CD4-positive, alpha-beta T cell treated with Interleukin-4 for 4 hours (primary cell): ENCODE measurements around the gene MPND.
A peak's percentile ranks its signal among the peaks of the same experiment; 100 is the strongest.

Source experiments
- DNase-seq: peaks from one replicate; pipeline ENCODE4 v3.0.0-alpha.2; 2020

MPND gene

GRCh38 chr19:4343370-4344307 is at the start of gene MPND:
TSS of gene MPND (plus strand) at chr19:4343562. CDS start at chr19:4343594, 32 bp downstream.
- peak; percentile 81 for DNase-seq

GRCh38 chr19:4294389-4294788 is 49.0 kb upstream of the MPND start:
- DNase-seq, result no peak

GRCh38 chr19:4295972-4296771 is 47.2 kb upstream of the MPND start:
- DNase-seq, result no peak

GRCh38 chr19:4297901-4298809 is 45.2 kb upstream of the MPND start:
- DNase-seq, result no peak

GRCh38 chr19:4298810-4299550 is 44.4 kb upstream of the MPND start:
- DNase-seq, result no peak

GRCh38 chr19:4300589-4300988 is 42.8 kb upstream of the MPND start:
- DNase-seq, result no peak

- no peak for DNase-seq
Measured at GRCh38 chr19:4301590-4302242, 41.6 kb upstream of the MPND start.

GRCh38 chr19:4302243-4302640 is 41.1 kb upstream of the MPND start, which contains the start of gene TMIGD2:
TSS of gene TMIGD2 (minus strand) at chr19:4302389. CDS start at chr19:4302385, 4 bp downstream.
- no peak for DNase-seq

- no peak for DNase-seq
Measured at GRCh38 chr19:4303819-4304537, 39.4 kb upstream of the MPND start.

- DNase-seq, result peak; percentile 37
Measured at GRCh38 chr19:4304538-4305256, 38.7 kb upstream of the MPND start, which contains the start of gene FSD1. TSS of gene FSD1 (plus strand) at chr19:4304598. CDS start at chr19:4304747, 149 bp downstream.

GRCh38 chr19:4305257-4305612 is 38.1 kb upstream of the MPND start:
- no peak for DNase-seq

- DNase-seq, result no peak
Measured at GRCh38 chr19:4305659-4306058, 37.7 kb upstream of the MPND start.

GRCh38 chr19:4310247-4311121 is 32.9 kb upstream of the MPND start:
- DNase-seq, result no peak

- DNase-seq, result no peak
Measured at GRCh38 chr19:4313847-4314490, 29.4 kb upstream of the MPND start.

GRCh38 chr19:4316956-4317355 is 26.4 kb upstream of the MPND start:
- no peak for DNase-seq

- DNase-seq, result no peak
Measured at GRCh38 chr19:4318460-4318859, 24.9 kb upstream of the MPND start.

GRCh38 chr19:4319067-4319718 is 24.2 kb upstream of the MPND start:
- DNase-seq, result no peak

GRCh38 chr19:4320419-4320818 is 22.9 kb upstream of the MPND start:
- DNase-seq, result no peak
